Keratinocyte (primary cell): ENCODE results near the gene RIPK3.

Experiments used
- EZH2 ChIP-seq: IDR thresholded peaks from one replicate; pipeline ENCODE4 v1.6.1; 2012; ENCODE audit warnings: inconsistent platforms, mild to moderate bottlenecking, low read length, moderate library complexity
- TF ChIP-seq, protein P1 (sequence below), 3 experiments: IDR thresholded peaks in 1 of 3; conservative IDR thresholded peaks in 1 of 3; optimal IDR thresholded peaks in 1 of 3; 2 replicates in 2 of 3; 3 replicates in 1 of 3; pipeline versions ENCODE3 to v1.5.1; 2011; ENCODE audit warnings: low read length in 3 of 3, mild to moderate bottlenecking in 3 of 3, moderate library complexity in 2 of 3, control low read depth in 1 of 3, inconsistent platforms in 1 of 3; ENCODE audit not compliant: insufficient read depth in 2 of 3; ENCODE audit errors: extremely low read depth in 1 of 3

DNA sequence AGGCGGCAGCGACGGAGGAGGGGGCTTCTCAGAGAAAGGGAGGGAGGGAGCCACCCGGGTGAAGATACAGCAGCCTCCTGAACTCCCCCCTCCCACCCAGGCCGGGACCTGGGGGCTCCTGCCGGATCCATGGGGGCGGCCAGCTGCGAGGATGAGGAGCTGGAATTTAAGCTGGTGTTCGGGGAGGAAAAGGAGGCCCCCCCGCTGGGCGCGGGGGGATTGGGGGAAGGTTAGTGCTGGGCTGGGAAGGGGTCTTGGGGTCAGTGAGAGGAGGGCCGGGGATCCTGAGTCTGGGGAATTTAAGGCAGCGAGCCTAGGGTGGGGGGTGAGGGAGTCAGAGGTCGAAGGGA, 28.4 kb upstream of the RIPK3 start:
- TF ChIP-seq, protein P1, sequence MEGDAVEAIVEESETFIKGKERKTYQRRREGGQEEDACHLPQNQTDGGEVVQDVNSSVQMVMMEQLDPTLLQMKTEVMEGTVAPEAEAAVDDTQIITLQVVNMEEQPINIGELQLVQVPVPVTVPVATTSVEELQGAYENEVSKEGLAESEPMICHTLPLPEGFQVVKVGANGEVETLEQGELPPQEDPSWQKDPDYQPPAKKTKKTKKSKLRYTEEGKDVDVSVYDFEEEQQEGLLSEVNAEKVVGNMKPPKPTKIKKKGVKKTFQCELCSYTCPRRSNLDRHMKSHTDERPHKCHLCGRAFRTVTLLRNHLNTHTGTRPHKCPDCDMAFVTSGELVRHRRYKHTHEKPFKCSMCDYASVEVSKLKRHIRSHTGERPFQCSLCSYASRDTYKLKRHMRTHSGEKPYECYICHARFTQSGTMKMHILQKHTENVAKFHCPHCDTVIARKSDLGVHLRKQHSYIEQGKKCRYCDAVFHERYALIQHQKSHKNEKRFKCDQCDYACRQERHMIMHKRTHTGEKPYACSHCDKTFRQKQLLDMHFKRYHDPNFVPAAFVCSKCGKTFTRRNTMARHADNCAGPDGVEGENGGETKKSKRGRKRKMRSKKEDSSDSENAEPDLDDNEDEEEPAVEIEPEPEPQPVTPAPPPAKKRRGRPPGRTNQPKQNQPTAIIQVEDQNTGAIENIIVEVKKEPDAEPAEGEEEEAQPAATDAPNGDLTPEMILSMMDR (optimal IDR thresholded peaks at IDR 0.05 in 1 of 3, IDR thresholded peaks at IDR 0.05 in 1 of 3, conservative IDR thresholded peaks at IDR 0.05 in 1 of 3; ENCODE audit: extremely low read depth in 1 of 3, insufficient read depth in 2 of 3, low read length in 3 of 3) = no peak
- TF ChIP-seq EZH2 = no peak
